WTC11 (cell line): Measurements from ENCODE around the gene ACIN1. TPM values are rescaled to one million over a fixed set of nuclear protein-coding genes. Genes with fewer than 3 reads are reported as not detected.

ENCODE experiments used
- ATAC-seq: fragments of 200-7000 bp; cut with Tn5 transposase; 2 replicates; pipeline ENCODE4 v1.10.0; 2021; ENCODE audit warnings: mild to moderate bottlenecking, moderate library complexity
- CTCF ChIA-PET: fragments of 300-600 bp; sonication (Branson Sonifier 250); formaldehyde crosslinking; loops from one replicate; lab custom pipeline; 2021; ENCODE audit warnings: antibody characterized with exemption; lab: Charles Lee
- POLR2A ChIA-PET: fragments of 350-600 bp; sonication (Branson Sonifier 250); formaldehyde crosslinking; loops from one replicate; lab custom pipeline; 2021; ENCODE audit warnings: antibody characterized with exemption; lab: Charles Lee
- DNase-seq: peaks from one replicate; pipeline ENCODE4 v3.0.0; 2021; ENCODE audit warnings: low spot score
- H3K27ac Mint-ChIP-seq: 2 replicates; pipeline ENCODE4 v1.8.0; 2021; ENCODE audit warnings: mixed read lengths
- H3K27me3 Mint-ChIP-seq: 2 replicates; pipeline ENCODE4 v1.8.0; 2021; ENCODE audit warnings: low read depth, mild to moderate bottlenecking, moderate library complexity, mixed read lengths
- H3K36me3 Mint-ChIP-seq: 2 replicates; pipeline ENCODE4 v1.8.0; 2021; ENCODE audit warnings: mixed read lengths
- H3K4me1 Mint-ChIP-seq: 2 replicates; pipeline ENCODE4 v1.8.0; 2022; ENCODE audit warnings: mixed read lengths
- H3K4me3 Mint-ChIP-seq: 2 replicates; pipeline ENCODE4 v1.8.0; 2021; ENCODE audit warnings: mild to moderate bottlenecking, moderate library complexity, mixed read lengths
- H3K9me3 Mint-ChIP-seq: 2 replicates; pipeline ENCODE4 v1.8.0; 2021; ENCODE audit warnings: mixed read lengths
- AR ChIP-seq: fragments of 250-450 bp; sonication (Bioruptor Pico); IDR thresholded peaks from 2 replicates; pipeline ENCODE4 v1.9.0; 2021; ENCODE audit warnings: mild to moderate bottlenecking
- ATF3 ChIP-seq: sonication (generic); formaldehyde crosslinking; conservative IDR thresholded peaks from 2 replicates; pipeline ENCODE4 v1.8.1; 2022; ENCODE audit warnings: mild to moderate bottlenecking, missing genetic modification reagents
- CDX4 ChIP-seq: fragments of 250-450 bp; sonication (Bioruptor Pico); IDR thresholded peaks from 2 replicates; pipeline ENCODE4 v1.9.0; 2021; ENCODE audit warnings: moderate library complexity, mild to moderate bottlenecking, inconsistent platforms, borderline replicate concordance
- CTCF ChIP-seq: fragments of 200-600 bp; IDR thresholded peaks from 2 replicates; pipeline ENCODE4 v1.8.0; 2022; ENCODE audit warnings: antibody characterized with exemption
- E2F1 ChIP-seq: sonication (generic); formaldehyde crosslinking; IDR thresholded peaks from 2 replicates; pipeline ENCODE4 v1.8.0; 2022; ENCODE audit warnings: mild to moderate bottlenecking, missing genetic modification reagents
- E2F4 ChIP-seq: sonication (generic); formaldehyde crosslinking; IDR thresholded peaks from 2 replicates; pipeline ENCODE4 v1.8.1; 2022; ENCODE audit warnings: low read depth, mild to moderate bottlenecking, moderate library complexity, missing genetic modification reagents, borderline replicate concordance
- FOXP1 ChIP-seq: sonication (generic); formaldehyde crosslinking; IDR thresholded peaks from 2 replicates; pipeline ENCODE4 v1.8.0; 2022; ENCODE audit warnings: missing genetic modification reagents, mild to moderate bottlenecking, moderate library complexity, borderline replicate concordance
- GRHL2 ChIP-seq: fragments of 250-450 bp; sonication (Bioruptor Pico); IDR thresholded peaks from 2 replicates; pipeline ENCODE4 v1.8.0; 2022; ENCODE audit warnings: mild to moderate bottlenecking, moderate library complexity; ENCODE audit not compliant: insufficient replicate concordance, severe bottlenecking
- IRF1 ChIP-seq: sonication (generic); formaldehyde crosslinking; IDR thresholded peaks from 2 replicates; pipeline ENCODE4 v1.8.0; 2023; ENCODE audit warnings: missing genetic modification reagents
- IRF2 ChIP-seq: sonication (generic); formaldehyde crosslinking; IDR thresholded peaks from 2 replicates; pipeline ENCODE4 v1.8.0; 2022; ENCODE audit warnings: low read depth, missing genetic modification reagents, borderline replicate concordance
- TEAD1 ChIP-seq: sonication (generic); formaldehyde crosslinking; IDR thresholded peaks from 2 replicates; pipeline ENCODE4 v1.8.0; 2022; ENCODE audit warnings: mild to moderate bottlenecking, missing genetic modification reagents
- USF1 ChIP-seq: sonication (generic); formaldehyde crosslinking; IDR thresholded peaks from 2 replicates; pipeline ENCODE4 v1.8.0; 2022; ENCODE audit warnings: mild to moderate bottlenecking, missing genetic modification reagents
- ZNF317 ChIP-seq: sonication (generic); formaldehyde crosslinking; IDR thresholded peaks from 2 replicates; pipeline ENCODE4 v1.8.1; 2023; ENCODE audit warnings: low read depth, mild to moderate bottlenecking, moderate library complexity, missing genetic modification reagents, borderline replicate concordance
- ZNF396 ChIP-seq: fragments of 250-450 bp; sonication (Bioruptor Pico); IDR thresholded peaks from 2 replicates; pipeline ENCODE4 v1.8.0; 2021; ENCODE audit warnings: mild to moderate bottlenecking, moderate library complexity, borderline replicate concordance
- ZNF512 ChIP-seq: sonication (generic); formaldehyde crosslinking; IDR thresholded peaks from 2 replicates; pipeline ENCODE4 v1.8.1; 2022; ENCODE audit warnings: missing genetic modification reagents, borderline replicate concordance
- ZSCAN18 ChIP-seq: fragments of 250-450 bp; sonication (Bioruptor Pico); IDR thresholded peaks from 2 replicates; pipeline ENCODE4 v2.1.2; 2022; ENCODE audit warnings: mild to moderate bottlenecking, moderate library complexity
- total RNA-seq: library from RNA; stranded (reverse); gene quantifications from 3 replicates; pipeline ENCODE4 v1.2.3, GENCODE V29; 2021

ACIN1 gene
- total RNA-seq, 1 experiment from 2014 or later = 229 TPM

- ChIA-PET POLR2A (interaction anchor here (2.7 kb wide), 1 partner anchor 35 kb away, joined by 13 read pairs; the partner anchor contains the start of gene CDH24), CTCF (interaction anchor here (2.7 to 3.3 kb wide), 2 partner anchors 17 to 27 kb away, joined by 35 to 71 read pairs; partner anchors contain the start of gene CEBPE)
- H3K4me3 Mint-ChIP-seq = no peak overlapping the region
- no peaks in the 10 kb centered on the region; the same call in 1 of the 2 replicates for H3K27me3 Mint-ChIP-seq
- no peaks in the 10 kb centered on the region for H3K9me3 Mint-ChIP-seq
- DNase-seq (no peak), ATAC-seq (no peak)
- peaks cover 55% of the 10 kb centered on the region for H3K36me3 Mint-ChIP-seq
- TF ChIP-seq IRF1 (CRISPR knock-in tag) (no peak), ATF3 (CRISPR knock-in tag) (no peak), E2F4 (CRISPR knock-in tag) (no peak), ZSCAN18 (no peak), ZNF512 (CRISPR knock-in tag) (no peak), CTCF (no peak), GRHL2 (no peak), AR (CRISPR knock-in tag) (no peak), FOXP1 (CRISPR knock-in tag) (no peak), ZNF396 (no peak), ZNF317 (CRISPR knock-in tag) (no peak), USF1 (CRISPR knock-in tag) (no peak), E2F1 (CRISPR knock-in tag) (no peak), TEAD1 (CRISPR knock-in tag) (no peak), CDX4 (CRISPR knock-in tag) (no peak), IRF2 (CRISPR knock-in tag) (no peak)
- peaks cover 24% of the 10 kb centered on the region for H3K4me1 Mint-ChIP-seq
- H3K27ac Mint-ChIP-seq = no peak overlapping the region; the same call in 1 of the 2 replicates
Observed at GRCh38 chr14:23093526-23093925, 1.4 kb downstream of the ACIN1 start.
